ENCODE measurements around the gene SUB1. TPM values are rescaled to one million over a fixed set of nuclear protein-coding genes. Genes with fewer than 3 reads are reported as not detected.

The SUB1 gene
- total RNA-seq, 1 experiment from 2014 or later = 288 TPM

- Histone ChIP-seq H3T11ph (ENCODE audit: low read length) (no peak overlapping the region), H3K56ac (ENCODE audit: insufficient read length, low read depth, low read length) (no peak overlapping the region), H2BK20ac (ENCODE audit: low read depth, low read length, poor library complexity, severe bottlenecking) (no peak overlapping the region), H3K27ac (ENCODE audit: insufficient read length, low read depth, low read length) (peak overlapping the region; percentile 71), H4K91ac (ENCODE audit: insufficient read length, low read depth, low read length) (no peak overlapping the region), H3K23me2 (ENCODE audit: insufficient read length, low read depth, low read length, poor library complexity, severe bottlenecking) (no peaks in the 10 kb centered on the region), H2BK15ac (ENCODE audit: low read depth, low read length) (no peak overlapping the region), H3K9ac (ENCODE audit: extremely low read depth, insufficient read length, low read length) (peak overlapping the region; percentile 28), H4K20me1 (ENCODE audit: control insufficient read depth, insufficient read depth, insufficient read length) (no peaks in the 10 kb centered on the region), H3K23ac (ENCODE audit: insufficient read length, low read depth, low read length) (no peak overlapping the region), H2AK5ac (ENCODE audit: insufficient read length, low read length) (no peak overlapping the region), H2BK12ac (ENCODE audit: insufficient read length, low read depth, low read length) (peak overlapping the region; percentile 74), H2AFZ (ENCODE audit: low read length) (peak overlapping the region; percentile 71), H4K8ac (replicated peaks; ENCODE audit: insufficient read length, low read depth, low read length) (no peak overlapping the region), H2BK5ac (ENCODE audit: insufficient read length, low read length) (no peak overlapping the region), H3K4ac (ENCODE audit: low read depth, low read length) (no peak overlapping the region), H3K4me2 (ENCODE audit: insufficient read depth, insufficient read length, low read length) (peak overlapping the region; percentile 44), H3K27me3 (ENCODE audit: insufficient read depth, low read length) (no peaks in the 10 kb centered on the region), H4K5ac (ENCODE audit: insufficient read length, low read depth, low read length) (no peak overlapping the region), H3K14ac (ENCODE audit: insufficient read depth, low read length) (no peak overlapping the region; the same call in 1 of the 2 replicates), H3K18ac (ENCODE audit: insufficient read length, low read depth, low read length) (no peak overlapping the region), H3K4me1 (ENCODE audit: insufficient read depth, low read length) (peaks cover 14% of the 10 kb centered on the region), H3K9me3 (ENCODE audit: control insufficient read depth, low read depth, low read length) (no peaks in the 10 kb centered on the region), H2BK120ac (ENCODE audit: low read depth, low read length, poor library complexity, severe bottlenecking) (no peak overlapping the region), H3K79me1 (ENCODE audit: insufficient read depth, low read depth, low read length, poor library complexity, severe bottlenecking) (no peaks in the 10 kb centered on the region), H3K79me2 (ENCODE audit: insufficient read depth, low read length) (peaks cover 22% of the 10 kb centered on the region; the same call in 1 of the 2 replicates)
- Mint-ChIP-seq H3K27me3 (ENCODE audit: low read depth) (no peaks in the 10 kb centered on the region), H3K36me3 (ENCODE audit: insufficient read depth in 1 of 3, low read depth in 3 of 3) (peaks cover 3 to 12% (median 11%) of the 10 kb centered on the region in 3 experiments; a peak in 5 of 7 replicates), H3K4me3 (peak overlapping the region; percentile 94 to 96), H3K9me3 (no peaks in the 10 kb centered on the region; a peak in 1 of 5 replicates), H3K27ac (peak overlapping the region; percentile 73 to 96 (median 89); a peak in 6 of 7 replicates), H3K4me1 (peaks cover 46 to 53% of the 10 kb centered on the region in 2 experiments)
- WGBS (ENCODE audit: extremely low coverage, insufficient read length, low lambda C conversion rate) = no CpG with 5 or more reads among the region's 8 CpGs
- no peak for TF ChIP-seq CTCF (conservative IDR thresholded peaks at IDR 0.05)
- DNase-seq = no peak
Measured at GRCh38 chr5:32585122-32585445, 273 bp upstream of the SUB1 start.

All from H9 (cell line).